Measurements from ENCODE around the gene ZZZ3. TPM values are rescaled to one million over a fixed set of nuclear protein-coding genes. Genes with fewer than 3 reads are reported as not detected.
"Not testable (repeated sequence)": the region's sequence is repeated elsewhere in the genome, so short reads cannot be mapped to it uniquely, and the experiment has no call there.

The ZZZ3 gene
- total and polyA plus RNA-seq, 5 donors, result 9.3 to 44.7 (median 38.2) TPM

DNA sequence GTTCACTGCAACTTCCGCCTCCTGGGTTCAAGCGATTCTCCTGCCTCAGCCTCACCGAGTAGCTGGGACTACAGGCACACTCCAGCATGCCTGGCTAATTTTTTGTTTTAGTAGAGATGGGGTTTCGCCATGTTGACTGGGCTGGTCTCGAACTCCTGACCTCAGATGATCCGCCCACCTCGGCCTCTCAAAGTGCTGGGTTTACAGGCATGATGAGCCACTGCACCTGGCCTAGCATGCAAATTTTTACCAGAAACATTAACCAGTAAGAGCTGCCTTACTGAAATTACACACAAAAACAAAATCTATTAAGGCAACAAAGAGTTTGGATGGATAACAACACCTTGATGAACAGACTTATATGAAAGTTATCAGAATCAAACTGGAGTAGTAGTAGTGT, 12.1 kb downstream of the ZZZ3 start:
- DNase-seq, result no peak
- intact Hi-C loops (cut with DNase I), result no loop called here
- no peaks in the 10 kb centered on the region for H3K27me3 ChIP-seq (ENCODE audit: control insufficient read depth, insufficient read depth)
- no peak overlapping the region for H3K27ac ChIP-seq (ENCODE audit: low read length)
- no peaks in the 10 kb centered on the region for H3K9me3 ChIP-seq (ENCODE audit: control insufficient read depth, low read length)
- ATAC-seq, result no peak
- peaks cover 3% of the 10 kb centered on the region for H3K4me1 ChIP-seq (ENCODE audit: control insufficient read depth, insufficient read depth, low read length)
- 92% methylated on average over 7 of the region's 7 CpGs for WGBS
- H3K4me3 ChIP-seq (ENCODE audit: low read length), result no peak overlapping the region

DNA sequence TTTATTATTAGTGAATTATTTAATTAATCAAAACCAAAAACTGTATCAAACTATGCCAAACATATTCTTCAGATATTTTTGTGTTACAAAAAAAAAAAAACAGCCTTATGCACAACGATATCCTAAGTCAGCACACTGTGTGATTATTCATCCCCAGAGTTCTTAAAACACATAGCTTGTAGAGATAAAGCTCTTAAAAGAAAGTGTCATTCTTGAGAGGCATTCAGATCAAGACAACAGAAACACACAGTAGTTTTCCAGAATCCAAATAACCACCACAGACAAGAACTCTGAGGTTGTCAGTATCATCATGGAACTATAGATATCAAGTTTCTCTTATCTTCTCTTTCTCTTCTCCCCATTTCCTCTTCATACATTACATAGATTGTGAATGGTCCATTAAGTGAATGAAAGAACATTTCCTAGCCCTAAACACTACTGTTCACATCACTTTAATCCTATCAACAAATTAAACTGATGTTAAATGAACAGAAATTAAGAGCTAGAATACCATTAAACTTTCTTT, 13.5 kb downstream of the ZZZ3 start:
- DNase-seq, result no peak
- ATAC-seq, result no peak
- Histone ChIP-seq H3K4me3 (ENCODE audit: low read length) (no peak overlapping the region), H3K9me3 (ENCODE audit: control insufficient read depth, low read length) (no peaks in the 10 kb centered on the region), H3K4me1 (ENCODE audit: control insufficient read depth, insufficient read depth, low read length) (peaks cover 3% of the 10 kb centered on the region), H3K27ac (ENCODE audit: low read length) (no peak overlapping the region), H3K27me3 (ENCODE audit: control insufficient read depth, insufficient read depth) (no peaks in the 10 kb centered on the region)
- intact Hi-C loops (cut with DNase I), result no loop called here
- 15% methylated on average over 1 of the region's 1 CpG for WGBS

DNA sequence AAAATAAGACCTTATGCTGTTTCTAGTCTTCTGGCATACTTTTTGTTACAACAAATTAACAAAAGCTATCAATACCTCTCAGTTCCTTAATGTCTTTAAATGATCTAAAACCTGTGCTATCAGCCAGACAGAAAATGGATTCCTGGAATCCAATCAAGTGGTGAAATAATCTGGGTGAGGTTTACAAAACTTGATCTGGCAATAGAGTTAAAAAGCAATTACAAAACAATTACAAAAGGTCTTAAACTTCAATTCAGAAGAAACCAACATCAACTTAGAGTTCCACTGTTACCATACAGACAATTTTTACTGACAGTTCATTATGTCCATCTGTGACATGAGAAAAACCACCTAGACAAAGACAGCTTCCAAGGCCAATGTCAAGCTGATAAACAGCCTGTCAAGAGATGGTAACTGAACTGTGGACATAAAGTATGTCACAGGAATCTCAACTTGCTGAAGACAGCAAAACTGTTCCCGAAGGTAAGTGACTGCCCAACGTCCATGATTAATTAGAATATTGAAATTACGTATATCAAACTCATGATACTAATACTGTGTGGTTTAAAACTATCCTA, 17.4 kb downstream of the ZZZ3 start:
- no peak overlapping the region for H3K27ac ChIP-seq (ENCODE audit: low read length)
- 59% methylated on average over 3 of the region's 3 CpGs for WGBS
- no peak overlapping the region for H3K4me3 ChIP-seq (ENCODE audit: low read length)
- H3K27me3 ChIP-seq (ENCODE audit: control insufficient read depth, insufficient read depth), result no peaks in the 10 kb centered on the region
- no peak for ATAC-seq
- intact Hi-C loops (cut with DNase I), result no loop called here
- no peak for DNase-seq
- H3K9me3 ChIP-seq (ENCODE audit: control insufficient read depth, low read length), result no peaks in the 10 kb centered on the region
- H3K4me1 ChIP-seq (ENCODE audit: control insufficient read depth, insufficient read depth, low read length), result peaks cover 3% of the 10 kb centered on the region

DNA sequence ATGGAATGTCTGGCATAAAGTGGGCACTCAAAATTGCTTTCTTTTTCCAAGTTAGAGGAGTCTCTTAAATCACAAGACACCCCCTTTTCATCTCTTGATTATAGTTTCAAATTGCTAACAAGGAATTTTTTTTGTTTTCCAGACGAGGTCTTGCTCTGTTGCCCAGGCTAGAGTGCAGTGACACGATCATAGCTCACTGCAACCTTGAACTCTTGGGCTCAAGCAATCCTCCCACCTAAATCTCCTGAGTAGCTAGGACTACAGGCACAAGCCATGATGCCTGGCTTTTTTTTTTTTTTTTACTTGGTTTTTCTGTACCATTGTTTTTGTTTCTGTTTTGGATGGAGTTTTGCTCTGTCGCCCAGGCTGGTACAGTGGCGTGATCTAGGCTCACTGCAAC, 20.8 kb downstream of the ZZZ3 start:
- peaks cover 2% of the 10 kb centered on the region for H3K4me1 ChIP-seq (ENCODE audit: control insufficient read depth, insufficient read depth, low read length)
- no peaks in the 10 kb centered on the region for H3K27me3 ChIP-seq (ENCODE audit: control insufficient read depth, insufficient read depth)
- intact Hi-C loops (cut with DNase I), result no loop called here
- H3K4me3 ChIP-seq (ENCODE audit: low read length), result no peak overlapping the region
- no peak overlapping the region for H3K27ac ChIP-seq (ENCODE audit: low read length)
- ATAC-seq, result no peak
- no peak for DNase-seq
- H3K9me3 ChIP-seq (ENCODE audit: control insufficient read depth, low read length), result no peaks in the 10 kb centered on the region
- 88% methylated on average over 4 of the region's 4 CpGs for WGBS

DNA sequence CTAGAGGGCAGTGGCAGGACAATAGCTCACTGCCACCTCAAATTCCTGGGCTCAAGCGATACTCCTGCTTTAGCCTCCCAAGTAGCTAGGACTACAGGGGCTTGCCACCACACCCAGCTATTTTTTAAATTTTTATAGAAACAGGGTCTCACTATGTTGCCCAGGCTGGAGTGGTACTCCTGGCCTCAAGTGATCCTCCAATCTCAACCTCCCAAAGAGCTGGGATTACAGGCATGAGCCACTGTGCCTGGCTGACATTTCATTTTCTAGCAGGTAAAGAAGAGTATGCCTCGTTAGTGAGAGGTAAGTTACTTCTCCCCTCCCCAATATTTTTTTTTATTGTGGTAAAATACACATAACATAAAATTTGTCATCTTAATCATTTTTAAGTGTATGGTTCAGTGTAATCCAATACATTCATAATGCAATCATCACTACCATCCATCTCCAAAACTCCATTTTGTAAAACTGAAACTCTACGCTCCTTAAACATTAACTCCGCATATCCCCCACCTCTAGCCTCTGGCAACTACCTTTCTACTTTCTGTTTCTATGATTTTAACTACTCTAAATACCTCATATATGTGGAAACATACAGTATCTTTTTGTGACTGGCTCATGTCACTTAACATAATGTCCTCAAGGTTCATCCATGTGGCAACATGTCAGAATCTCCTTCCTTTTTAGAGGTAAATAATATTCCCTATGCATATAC, 22.4 kb downstream of the ZZZ3 start:
- no peaks in the 10 kb centered on the region for H3K27me3 ChIP-seq (ENCODE audit: control insufficient read depth, insufficient read depth)
- DNase-seq (no peak), ATAC-seq (no peak)
- H3K27ac ChIP-seq (ENCODE audit: low read length), result no peak overlapping the region
- WGBS, result 97% methylated on average over 4 of the region's 4 CpGs
- peaks cover 2% of the 10 kb centered on the region for H3K4me1 ChIP-seq (ENCODE audit: control insufficient read depth, insufficient read depth, low read length)
- no peak overlapping the region for H3K4me3 ChIP-seq (ENCODE audit: low read length)
- no peaks in the 10 kb centered on the region for H3K9me3 ChIP-seq (ENCODE audit: control insufficient read depth, low read length)
- intact Hi-C loops (cut with DNase I), result no loop called here

DNA sequence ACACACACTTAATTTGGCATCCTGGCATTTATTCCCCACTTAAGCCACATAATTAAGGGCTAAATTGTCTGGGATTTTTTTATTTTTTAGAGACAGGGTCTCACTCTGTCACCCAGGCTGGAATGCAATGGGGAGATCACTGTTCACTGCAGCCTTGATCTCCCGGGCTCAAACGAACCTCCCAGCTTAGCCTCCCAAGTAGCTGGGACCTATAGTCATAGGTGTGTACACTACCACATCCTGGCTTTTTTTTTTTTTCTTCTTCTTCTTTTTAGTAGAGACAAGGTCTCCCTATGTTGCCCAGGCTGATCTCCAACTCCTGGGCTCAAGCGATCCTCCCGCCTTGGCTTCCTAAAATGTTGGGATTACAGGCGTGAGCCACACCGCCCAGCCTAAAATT, 24.2 kb downstream of the ZZZ3 start:
- intact Hi-C loops (cut with DNase I), result no loop called here
- Histone ChIP-seq H3K9me3 (ENCODE audit: control insufficient read depth, low read length) (no peaks in the 10 kb centered on the region), H3K27me3 (ENCODE audit: control insufficient read depth, insufficient read depth) (no peaks in the 10 kb centered on the region), H3K4me1 (ENCODE audit: control insufficient read depth, insufficient read depth, low read length) (peaks cover 2% of the 10 kb centered on the region), H3K4me3 (ENCODE audit: low read length) (no peak overlapping the region), H3K27ac (ENCODE audit: low read length) (no peak overlapping the region)
- no peak for DNase-seq
- 94% methylated on average over 6 of the region's 6 CpGs for WGBS
- no peak for ATAC-seq

DNA sequence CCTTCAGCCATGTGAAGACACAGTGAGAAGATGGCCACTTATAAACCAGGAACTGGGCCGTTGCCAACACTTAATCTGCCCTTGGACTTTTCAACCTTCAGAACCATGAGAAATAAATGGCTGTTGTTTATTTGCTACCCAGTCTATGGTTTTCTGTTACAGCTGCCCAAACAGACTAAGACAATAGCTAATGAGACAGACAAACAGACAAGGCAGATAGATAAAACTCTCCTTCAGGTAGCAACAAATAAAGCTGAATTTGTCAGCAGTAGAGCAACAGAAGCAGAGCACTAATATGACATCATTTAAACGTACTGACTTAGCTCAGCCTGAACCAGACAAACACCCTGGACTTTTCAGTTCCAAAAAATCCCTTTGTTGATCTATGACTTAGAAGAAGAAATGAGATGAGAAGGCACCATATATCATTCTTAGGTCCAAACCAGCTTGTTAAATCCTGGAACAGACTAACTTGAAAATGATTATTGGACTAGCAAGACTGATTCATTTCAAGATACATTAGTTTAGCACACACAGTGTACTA, 27.0 kb downstream of the ZZZ3 start:
- WGBS, result 58% methylated on average over 2 of the region's 2 CpGs
- no peaks in the 10 kb centered on the region for H3K27me3 ChIP-seq (ENCODE audit: control insufficient read depth, insufficient read depth)
- ATAC-seq (no peak), DNase-seq (no peak)
- no peak overlapping the region for H3K27ac ChIP-seq (ENCODE audit: low read length)
- no peaks in the 10 kb centered on the region for H3K9me3 ChIP-seq (ENCODE audit: control insufficient read depth, low read length)
- intact Hi-C loops (cut with DNase I), result no loop called here
- peaks cover 2% of the 10 kb centered on the region for H3K4me1 ChIP-seq (ENCODE audit: control insufficient read depth, insufficient read depth, low read length)
- H3K4me3 ChIP-seq (ENCODE audit: low read length), result no peak overlapping the region

DNA sequence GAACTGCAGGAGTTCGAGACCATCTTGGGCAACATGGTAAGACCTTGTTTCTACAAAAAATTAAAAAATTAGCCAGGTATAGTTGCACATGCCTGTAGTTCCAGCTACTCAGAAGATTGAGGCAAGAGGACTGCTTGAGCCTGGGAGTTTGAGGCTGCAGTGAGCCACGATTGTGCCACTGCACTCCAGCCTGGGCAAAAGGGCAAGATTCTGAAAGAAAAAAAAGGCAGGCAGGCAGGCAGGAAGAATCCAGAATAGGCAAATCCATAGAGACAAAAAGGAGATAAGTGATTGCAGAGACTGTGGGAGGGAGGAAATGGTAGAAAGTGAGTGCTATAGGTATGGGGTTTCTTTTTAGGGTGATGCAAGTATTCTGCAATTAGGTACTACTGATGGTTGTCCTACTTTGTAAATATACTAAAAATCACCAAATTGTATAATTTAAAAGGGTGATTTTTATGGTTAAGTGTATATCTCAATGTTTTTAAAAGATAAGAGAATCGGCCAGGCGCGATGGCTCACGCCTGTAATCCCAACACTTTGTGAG, 29.4 kb downstream of the ZZZ3 start:
- H3K4me3 ChIP-seq (ENCODE audit: low read length), result no peak overlapping the region
- DNase-seq, result no peak
- H3K27ac ChIP-seq (ENCODE audit: low read length), result no peak overlapping the region
- WGBS, result 84% methylated on average over 6 of the region's 6 CpGs
- intact Hi-C loops (cut with DNase I), result no loop called here
- no peak for ATAC-seq
- no peaks in the 10 kb centered on the region for H3K27me3 ChIP-seq (ENCODE audit: control insufficient read depth, insufficient read depth)
- no peaks in the 10 kb centered on the region for H3K9me3 ChIP-seq (ENCODE audit: control insufficient read depth, low read length)
- peaks cover 2% of the 10 kb centered on the region for H3K4me1 ChIP-seq (ENCODE audit: control insufficient read depth, insufficient read depth, low read length)

DNA sequence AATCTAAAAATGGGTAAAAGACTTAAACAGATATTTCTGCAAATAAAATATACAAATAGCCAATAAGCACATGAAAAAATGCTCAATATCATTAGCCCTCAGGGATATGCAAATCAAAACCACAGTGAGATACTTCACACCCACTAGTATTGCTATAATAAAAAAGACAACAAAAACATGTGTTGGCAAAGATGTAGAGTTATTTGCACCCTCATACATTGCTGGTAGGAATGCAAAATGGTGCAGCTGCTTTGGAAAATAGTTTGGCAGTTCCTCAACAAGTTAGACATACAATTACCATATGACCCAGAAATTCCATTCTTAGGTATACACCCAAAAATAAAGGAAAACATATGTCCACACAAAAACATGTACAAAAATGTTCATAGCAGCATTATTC, 30.2 kb downstream of the ZZZ3 start:
- DNase-seq (no peak), ATAC-seq (no peak)
- Histone ChIP-seq H3K4me1 (ENCODE audit: control insufficient read depth, insufficient read depth, low read length) (peaks cover 2% of the 10 kb centered on the region), H3K27ac (ENCODE audit: low read length) (no peak overlapping the region), H3K27me3 (ENCODE audit: control insufficient read depth, insufficient read depth) (no peaks in the 10 kb centered on the region), H3K9me3 (ENCODE audit: control insufficient read depth, low read length) (no peaks in the 10 kb centered on the region), H3K4me3 (ENCODE audit: low read length) (no peak overlapping the region)
- intact Hi-C loops (cut with DNase I), result no loop called here

DNA sequence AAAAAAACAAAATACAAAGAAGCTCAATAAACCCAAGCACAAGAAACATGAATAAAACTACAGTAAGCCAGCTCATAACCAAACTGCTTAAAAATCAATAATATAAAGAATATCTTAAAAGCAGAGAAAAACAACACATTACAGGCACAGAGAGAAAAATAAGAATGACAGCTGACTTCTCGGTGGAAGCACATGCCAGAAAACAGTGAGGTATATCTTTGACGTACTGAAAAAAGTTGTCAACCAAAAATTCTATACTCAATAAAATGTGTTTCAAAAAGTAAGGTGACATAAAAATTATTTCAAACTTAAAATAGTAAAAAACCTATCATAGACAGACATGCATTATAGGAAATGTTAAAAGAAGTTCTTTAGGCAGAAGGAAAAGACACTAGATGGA, 33.3 kb downstream of the ZZZ3 start:
- ATAC-seq, result no peak
- 94% methylated on average over 2 of the region's 2 CpGs for WGBS
- intact Hi-C loops (cut with DNase I), result no loop called here

DNA sequence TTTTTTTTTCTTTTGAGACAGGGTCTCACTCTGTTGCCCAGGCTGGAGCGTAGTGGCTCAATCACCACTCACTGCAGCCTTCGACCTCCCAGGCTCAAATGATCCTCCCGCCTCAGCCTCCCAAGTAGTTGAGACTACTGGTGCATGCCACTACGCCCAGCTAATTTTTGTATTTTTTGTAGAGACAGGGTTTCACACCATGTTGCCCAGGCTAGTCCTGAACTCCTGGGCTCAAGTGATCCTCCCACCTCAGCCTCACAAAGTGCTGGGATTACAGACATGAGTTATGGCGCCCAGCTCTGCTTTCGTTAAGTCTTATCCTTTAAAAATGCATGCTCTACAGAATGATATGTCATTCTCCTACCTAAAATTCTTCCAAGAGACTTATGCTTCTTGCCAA, 36.2 kb downstream of the ZZZ3 start:
- intact Hi-C loops (cut with DNase I); ATAC-seq; H3K27me3 ChIP-seq (ENCODE audit: control insufficient read depth, insufficient read depth); H3K9me3 ChIP-seq (ENCODE audit: control insufficient read depth, low read length); H3K4me1 ChIP-seq (ENCODE audit: control insufficient read depth, insufficient read depth, low read length); DNase-seq; H3K27ac ChIP-seq (ENCODE audit: low read length); H3K4me3 ChIP-seq (ENCODE audit: low read length): not testable (repeated sequence)
- 98% methylated on average over 6 of the region's 6 CpGs for WGBS

More for the DNA sequence above, 33.3 kb downstream of the ZZZ3 start:
- Histone ChIP-seq H3K27me3 (ENCODE audit: control insufficient read depth, insufficient read depth) (no peaks in the 10 kb centered on the region), H3K4me1 (ENCODE audit: control insufficient read depth, insufficient read depth, low read length) (peaks cover 1% of the 10 kb centered on the region), H3K9me3 (ENCODE audit: control insufficient read depth, low read length) (no peaks in the 10 kb centered on the region), H3K27ac (ENCODE audit: low read length) (no peak overlapping the region), H3K4me3 (ENCODE audit: low read length) (no peak overlapping the region)
- DNase-seq, result no peak

Data from right cardiac atrium (tissue), 5 donors.